Loucy (cell line): ENCODE results near the gene UBAP1.

Experiments used
- H2AFZ ChIP-seq: fragments of 200-600 bp; sonication (generic); 2 replicates; pipeline ENCODE4 v1.6.0; 2016; ENCODE audit warnings: antibody characterized with exemption, mild to moderate bottlenecking, low read length, moderate library complexity
- H3F3A ChIP-seq: fragments of 200-600 bp; 2 replicates; pipeline ENCODE4 v1.6.0; 2016; ENCODE audit warnings: antibody characterized with exemption, low read depth, mild to moderate bottlenecking
- H3K27me3 ChIP-seq: fragments of 200-600 bp; sonication (generic); 2 replicates; pipeline ENCODE4 v1.6.1; 2014; ENCODE audit warnings: low read length, mild to moderate bottlenecking; ENCODE audit not compliant: insufficient read depth, poor library complexity, severe bottlenecking
- H3K36me3 ChIP-seq: fragments of 200-600 bp; sonication (generic); 2 replicates; pipeline ENCODE4 v1.6.1; 2016; ENCODE audit warnings: low read length; ENCODE audit not compliant: insufficient read depth
- H3K4me1 ChIP-seq: fragments of 200-600 bp; sonication (generic); 2 replicates; pipeline ENCODE4 v1.5.1; 2014; ENCODE audit warnings: low read length, mild to moderate bottlenecking; ENCODE audit not compliant: insufficient read depth, poor library complexity, severe bottlenecking
- H3K4me2 ChIP-seq: fragments of 200-600 bp; sonication (generic); 2 replicates; pipeline ENCODE4 v1.6.0; 2014; ENCODE audit warnings: antibody characterized with exemption, low read length, low read depth, mild to moderate bottlenecking; ENCODE audit not compliant: poor library complexity, severe bottlenecking
- H3K4me3 ChIP-seq: fragments of 200-600 bp; sonication (generic); 2 replicates; pipeline ENCODE4 v1.5.1; 2014; ENCODE audit warnings: low read length, mild to moderate bottlenecking, mixed read lengths; ENCODE audit not compliant: poor library complexity, severe bottlenecking
- H3K79me2 ChIP-seq: fragments of 200-600 bp; sonication (generic); 2 replicates; pipeline ENCODE4 v1.6.1; 2014; ENCODE audit warnings: low read length; ENCODE audit not compliant: insufficient read depth
- H3K9ac ChIP-seq: fragments of 200-600 bp; sonication (generic); 2 replicates; pipeline ENCODE4 v1.6.0; 2014; ENCODE audit warnings: mild to moderate bottlenecking, low read depth, low read length, moderate library complexity; ENCODE audit not compliant: poor library complexity, severe bottlenecking
- H3K9me2 ChIP-seq: fragments of 200-600 bp; sonication (generic); replicated peaks from 2 replicates; pipeline ENCODE4 v1.6.1; 2016; ENCODE audit warnings: low read depth, low read length, mixed read lengths
- H3K9me3 ChIP-seq: fragments of 200-600 bp; sonication (generic); 2 replicates; pipeline ENCODE4 v1.6.1; 2014; ENCODE audit warnings: mild to moderate bottlenecking, antibody characterized with exemption, low read length, low read depth; ENCODE audit not compliant: insufficient read depth
- H4K20me1 ChIP-seq: fragments of 200-600 bp; sonication (generic); 2 replicates; pipeline ENCODE4 v1.6.0; 2014; ENCODE audit warnings: antibody characterized with exemption, low read length, mild to moderate bottlenecking; ENCODE audit not compliant: insufficient read depth, poor library complexity, severe bottlenecking
- EZH2phosphoT487 ChIP-seq: fragments of 200-600 bp; IDR thresholded peaks from 2 replicates; pipeline ENCODE4 v1.6.1; 2018; ENCODE audit warnings: antibody characterized with exemption, mild to moderate bottlenecking, moderate library complexity, borderline replicate concordance
- TF ChIP-seq, protein P1 (sequence below): fragments of 200-600 bp; sonication (generic); conservative IDR thresholded peaks from 2 replicates; pipeline ENCODE4 v1.5.1; 2014; ENCODE audit warnings: mild to moderate bottlenecking, antibody characterized with exemption, low read length

The UBAP1 gene

GRCh38 chr9:34252670-34253459, 74.0 kb downstream of the UBAP1 start:
- no peak for TF ChIP-seq EZH2phosphoT487
- TF ChIP-seq, protein P1, sequence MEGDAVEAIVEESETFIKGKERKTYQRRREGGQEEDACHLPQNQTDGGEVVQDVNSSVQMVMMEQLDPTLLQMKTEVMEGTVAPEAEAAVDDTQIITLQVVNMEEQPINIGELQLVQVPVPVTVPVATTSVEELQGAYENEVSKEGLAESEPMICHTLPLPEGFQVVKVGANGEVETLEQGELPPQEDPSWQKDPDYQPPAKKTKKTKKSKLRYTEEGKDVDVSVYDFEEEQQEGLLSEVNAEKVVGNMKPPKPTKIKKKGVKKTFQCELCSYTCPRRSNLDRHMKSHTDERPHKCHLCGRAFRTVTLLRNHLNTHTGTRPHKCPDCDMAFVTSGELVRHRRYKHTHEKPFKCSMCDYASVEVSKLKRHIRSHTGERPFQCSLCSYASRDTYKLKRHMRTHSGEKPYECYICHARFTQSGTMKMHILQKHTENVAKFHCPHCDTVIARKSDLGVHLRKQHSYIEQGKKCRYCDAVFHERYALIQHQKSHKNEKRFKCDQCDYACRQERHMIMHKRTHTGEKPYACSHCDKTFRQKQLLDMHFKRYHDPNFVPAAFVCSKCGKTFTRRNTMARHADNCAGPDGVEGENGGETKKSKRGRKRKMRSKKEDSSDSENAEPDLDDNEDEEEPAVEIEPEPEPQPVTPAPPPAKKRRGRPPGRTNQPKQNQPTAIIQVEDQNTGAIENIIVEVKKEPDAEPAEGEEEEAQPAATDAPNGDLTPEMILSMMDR, result peak; percentile 99
- H3K4me1 ChIP-seq, result no peaks in the 10 kb centered on the region
- H3K79me2 ChIP-seq, result no peaks in the 10 kb centered on the region
- no peaks in the 10 kb centered on the region for H3K9me2 ChIP-seq
- no peaks in the 10 kb centered on the region for H3F3A ChIP-seq
- H3K36me3 ChIP-seq, result peaks cover 87% of the 10 kb centered on the region; the same call in 1 of the 2 replicates
- no peak overlapping the region for H3K4me3 ChIP-seq
- H3K9me3 ChIP-seq, result no peaks in the 10 kb centered on the region
- no peaks in the 10 kb centered on the region for H3K27me3 ChIP-seq
- H3K9ac ChIP-seq, result no peak overlapping the region
- H4K20me1 ChIP-seq, result no peaks in the 10 kb centered on the region
- no peak overlapping the region for H2AFZ ChIP-seq
- no peak overlapping the region for H3K4me2 ChIP-seq

GRCh38 chr9:34253460-34253837, 74.6 kb downstream of the UBAP1 start:
- Histone ChIP-seq H3K4me3 (no peak overlapping the region), H3K9me3 (no peaks in the 10 kb centered on the region), H3F3A (no peaks in the 10 kb centered on the region), H2AFZ (no peak overlapping the region), H3K27me3 (no peaks in the 10 kb centered on the region), H4K20me1 (no peaks in the 10 kb centered on the region), H3K36me3 (peaks cover 88% of the 10 kb centered on the region; the same call in 1 of the 2 replicates), H3K4me2 (no peak overlapping the region), H3K79me2 (no peaks in the 10 kb centered on the region), H3K4me1 (no peaks in the 10 kb centered on the region), H3K9me2 (no peaks in the 10 kb centered on the region), H3K9ac (no peak overlapping the region)
- TF ChIP-seq, protein P1, result no peak
- no peak for TF ChIP-seq EZH2phosphoT487

- no peaks in the 10 kb centered on the region for H3K27me3 ChIP-seq
- H3K4me2 ChIP-seq, result no peak overlapping the region
- no peak overlapping the region for H2AFZ ChIP-seq
- TF ChIP-seq EZH2phosphoT487, result no peak
- TF ChIP-seq, protein P1, result no peak
- no peaks in the 10 kb centered on the region for H3K9me3 ChIP-seq
- no peaks in the 10 kb centered on the region for H4K20me1 ChIP-seq
- H3K4me3 ChIP-seq, result no peak overlapping the region
- H3K4me1 ChIP-seq, result no peaks in the 10 kb centered on the region
- no peak overlapping the region for H3K9ac ChIP-seq
- H3K79me2 ChIP-seq, result no peaks in the 10 kb centered on the region
- no peaks in the 10 kb centered on the region for H3F3A ChIP-seq
- H3K36me3 ChIP-seq, result peaks cover 88% of the 10 kb centered on the region; the same call in 1 of the 2 replicates
- H3K9me2 ChIP-seq, result no peaks in the 10 kb centered on the region
These were observed 75.5 kb downstream of the UBAP1 start for GRCh38 chr9:34254141-34254913.
